Fibroblast of the conjunctiva (primary cell): ENCODE results near the gene BCAN.
"Not testable (repeated sequence)": the region's sequence is repeated elsewhere in the genome, so short reads cannot be mapped to it uniquely, and the experiment has no call there.

Source experiments
- DNase-seq: peaks from one replicate; pipeline ENCODE4 v3.0.0-alpha.2; 2010; ENCODE audit warnings: low read depth

Gene BCAN

GRCh38 chr1:156641761-156642264 lies at the start of gene BCAN:
Gene BCAN (plus strand): TSS chr1:156642117. CDS start chr1:156646055, 3,938 bp downstream.
- no peak for DNase-seq

- DNase-seq, result no peak
Measured at GRCh38 chr1:156592158-156592909, 49.6 kb upstream of the BCAN start.

GRCh38 chr1:156592910-156593660 lies 48.8 kb upstream of the BCAN start:
- no peak for DNase-seq

- no peak for DNase-seq
Measured at GRCh38 chr1:156593661-156593989, 48.3 kb upstream of the BCAN start.

- no peak for DNase-seq
Measured at GRCh38 chr1:156594190-156594589, 47.7 kb upstream of the BCAN start.

- DNase-seq, result no peak
Measured at GRCh38 chr1:156595016-156595415, 46.9 kb upstream of the BCAN start.

- DNase-seq, result no peak
Measured at GRCh38 chr1:156596426-156596825, 45.5 kb upstream of the BCAN start.

GRCh38 chr1:156598125-156598524 lies 43.8 kb upstream of the BCAN start:
- no peak for DNase-seq

GRCh38 chr1:156598731-156599432 lies 43.0 kb upstream of the BCAN start:
- DNase-seq, result no peak

- DNase-seq, result no peak
Measured at GRCh38 chr1:156599811-156600210, 42.1 kb upstream of the BCAN start.

- DNase-seq, result no peak
Measured at GRCh38 chr1:156600733-156601121, 41.2 kb upstream of the BCAN start.

- peak; percentile 90 for DNase-seq
Measured at GRCh38 chr1:156601122-156601830, 40.6 kb upstream of the BCAN start, which contains the start of gene GPATCH4. Gene GPATCH4 (minus strand): TSS chr1:156601479.

- DNase-seq, result no peak
Measured at GRCh38 chr1:156601892-156602291, 40.0 kb upstream of the BCAN start.

- DNase-seq, result no peak
Measured at GRCh38 chr1:156602557-156602993, 39.3 kb upstream of the BCAN start.

- DNase-seq, result not testable (repeated sequence)
Measured at GRCh38 chr1:156607344-156607743, 34.6 kb upstream of the BCAN start.

- peak; percentile 74 for DNase-seq
Measured at GRCh38 chr1:156608036-156608674, 33.8 kb upstream of the BCAN start.

- no peak for DNase-seq
Measured at GRCh38 chr1:156608981-156609380, 32.9 kb upstream of the BCAN start.

- not testable (repeated sequence) for DNase-seq
Measured at GRCh38 chr1:156610072-156610471, 31.8 kb upstream of the BCAN start.

GRCh38 chr1:156612666-156613065 lies 29.3 kb upstream of the BCAN start:
- no peak for DNase-seq

GRCh38 chr1:156615946-156616345 lies 26.0 kb upstream of the BCAN start:
- DNase-seq, result no peak

GRCh38 chr1:156616463-156616862 lies 25.5 kb upstream of the BCAN start:
- DNase-seq, result no peak
